ENCODE results near the gene PIRT. TPM values are rescaled to one million over a fixed set of nuclear protein-coding genes. Genes with fewer than 3 reads are reported as not detected.
A peak's percentile ranks its signal among the peaks of the same experiment; 100 is the strongest.

Gene PIRT
- polyA plus RNA-seq, 1 donor from 2014 or later = not detected

- Histone ChIP-seq H3K79me2 (replicated peaks; ENCODE audit: insufficient read depth, low read length) (no peaks in the 10 kb centered on the region), H4K20me1 (ENCODE audit: insufficient read depth) (no peaks in the 10 kb centered on the region), H3K36me3 (ENCODE audit: insufficient read depth, low read length) (no peaks in the 10 kb centered on the region)
Measured at GRCh38 chr17:10775058-10775457, 62.8 kb downstream of the PIRT start.

GRCh38 chr17:10773391-10773790 is 64.5 kb downstream of the PIRT start:
- H3K4me2 ChIP-seq (ENCODE audit: low read length) = no peak overlapping the region
- peak overlapping the region; percentile 95 for H3K27ac ChIP-seq (ENCODE audit: low read length)
- no peaks in the 10 kb centered on the region for H3K9me2 ChIP-seq (ENCODE audit: insufficient read depth, low read length)
- TF ChIP-seq EP300 (conservative IDR thresholded peaks at IDR 0.05; ENCODE audit: poor library complexity, severe bottlenecking) = no peak
- TF ChIP-seq MXI1 (conservative IDR thresholded peaks at IDR 0.05; ENCODE audit: poor library complexity, severe bottlenecking) = peak; percentile 18
- TF ChIP-seq RAD21 (conservative IDR thresholded peaks at IDR 0.05) = no peak
- peak overlapping the region; percentile 51 for H3K9ac ChIP-seq (ENCODE audit: low read length)
- H3K27me3 ChIP-seq (ENCODE audit: insufficient read depth, low read depth, low read length) = no peaks in the 10 kb centered on the region
- H4K20me1 ChIP-seq (ENCODE audit: insufficient read depth) = no peaks in the 10 kb centered on the region
- no peaks in the 10 kb centered on the region for H3K79me2 ChIP-seq (replicated peaks; ENCODE audit: insufficient read depth, low read length)
- no peak overlapping the region for H2AFZ ChIP-seq (ENCODE audit: low read depth, low read length)
- peak overlapping the region; percentile 31 for H3K4me3 ChIP-seq (ENCODE audit: low read length)
- H3K36me3 ChIP-seq (ENCODE audit: insufficient read depth, low read length) = no peaks in the 10 kb centered on the region
- no peaks in the 10 kb centered on the region for H3K9me3 ChIP-seq (ENCODE audit: low read length)
- H3F3A ChIP-seq (ENCODE audit: insufficient read depth, low read length, poor library complexity, severe bottlenecking) = peaks cover 5% of the 10 kb centered on the region

More at GRCh38 chr17:10775058-10775457, 62.8 kb downstream of the PIRT start:
- Histone ChIP-seq H3K9me2 (ENCODE audit: insufficient read depth, low read length) (no peaks in the 10 kb centered on the region), H3K27me3 (ENCODE audit: insufficient read depth, low read depth, low read length) (no peaks in the 10 kb centered on the region), H3K9me3 (ENCODE audit: low read length) (no peaks in the 10 kb centered on the region), H2AFZ (ENCODE audit: low read depth, low read length) (no peak overlapping the region), H3K4me3 (ENCODE audit: low read length) (no peak overlapping the region), H3K4me2 (ENCODE audit: low read length) (no peak overlapping the region), H3F3A (ENCODE audit: insufficient read depth, low read length, poor library complexity, severe bottlenecking) (peaks cover 5% of the 10 kb centered on the region), H3K9ac (ENCODE audit: low read length) (no peak overlapping the region), H3K27ac (ENCODE audit: low read length) (peak overlapping the region; percentile 95)
- TF ChIP-seq RAD21 (conservative IDR thresholded peaks at IDR 0.05) (no peak), MXI1 (conservative IDR thresholded peaks at IDR 0.05; ENCODE audit: poor library complexity, severe bottlenecking) (no peak), TAF1 (IDR thresholded peaks at IDR 0.05; ENCODE audit: low read depth) (no peak), EZH2 (IDR thresholded peaks at IDR 0.05; ENCODE audit: borderline replicate concordance, insufficient read depth, low read length, poor library complexity, severe bottlenecking) (no peak), CTCF (IDR thresholded peaks at IDR 0.05; ENCODE audit: poor library complexity, severe bottlenecking) (no peak), EP300 (conservative IDR thresholded peaks at IDR 0.05; ENCODE audit: poor library complexity, severe bottlenecking) (no peak), SMC3 (conservative IDR thresholded peaks at IDR 0.05; ENCODE audit: poor library complexity) (no peak), REST (IDR thresholded peaks at IDR 0.05; ENCODE audit: borderline replicate concordance) (no peak), POLR2AphosphoS5 (IDR thresholded peaks at IDR 0.05) (no peak)

Small RNA genes lying within 50 kb of the gene (small RNA-seq; reads per million reads assigned to genes)
- gene AC015908.2 (0 to 0.08 (median 0.03) reads per million in 3 experiments), gene RNU6-1065P (0 reads per million in 3 experiments), gene TMEM238L (0 reads per million in 3 experiments)

Other genes starting within 250 kb of the PIRT start
- gene MYH3, start 180.8 kb downstream of the PIRT start, polyA plus RNA-seq = 0.74 and 3.2 TPM in 2 replicates
- 24.1 and 28.8 TPM in 2 replicates for gene SCO1, start 140.6 kb downstream of the PIRT start, polyA plus RNA-seq
- gene ADPRM, start 140.5 kb downstream of the PIRT start, polyA plus RNA-seq = 19.2 and 22.3 TPM in 2 replicates
- 0.08 TPM in 1 of 2 replicates, not detected in the other for gene TMEM220, start 108.1 kb downstream of the PIRT start, polyA plus RNA-seq
- not detected in 2 replicates for gene TMEM238L, start 34.0 kb downstream of the PIRT start, polyA plus RNA-seq

Measured in neural cell (in vitro differentiated cells).